Peyer's patch (tissue), 4 donors: ENCODE results near the gene CD96.

Source experiments
- CTCF ChIP-seq, 6 experiments: fragments of 450-650 bp in 4 of 6; fragments of 200-600 bp in 2 of 6; sonication (generic) in 1 of 6; IDR thresholded peaks; one replicate each; pipeline ENCODE4 v1.5.1; 2017 to 2019; ENCODE audit warnings: antibody characterized with exemption in 6 of 6, mild to moderate bottlenecking in 3 of 6, moderate library complexity in 1 of 6
- POLR2A ChIP-seq, 2 donors: fragments of 450-650 bp; IDR thresholded peaks; one replicate each; pipeline ENCODE4 v1.5.1; 2017; ENCODE audit warnings: antibody characterized with exemption in 2 of 2, mild to moderate bottlenecking in 2 of 2, moderate library complexity in 2 of 2

GRCh38 chr3:111666041-111666735 is 124.2 kb downstream of the CD96 start:
- no peak for TF ChIP-seq CTCF (IDR thresholded peaks at IDR 0.05)
- TF ChIP-seq POLR2A (IDR thresholded peaks at IDR 0.05): no peak
